Measurements from ENCODE around the gene CHL1.

GRCh38 chr3:355622-356021, 159.1 kb downstream of the CHL1 start:
- TF ChIP-seq CTCF (conservative IDR thresholded peaks at IDR 0.05; ENCODE audit: low read depth in 2 of 2), result no peak
- no peak for TF ChIP-seq REST (IDR thresholded peaks at IDR 0.05; ENCODE audit: unreplicated experiment)
- TF ChIP-seq EZH2 (IDR thresholded peaks at IDR 0.05; ENCODE audit: low read depth, unreplicated experiment), result no peak
- TF ChIP-seq NANOG (IDR thresholded peaks at IDR 0.05; ENCODE audit: borderline replicate concordance), result no peak
- TF ChIP-seq EZH2phosphoT487 (IDR thresholded peaks at IDR 0.05; ENCODE audit: unreplicated experiment), result no peak
- no peak for TF ChIP-seq POLR2AphosphoS5 (IDR thresholded peaks at IDR 0.05; ENCODE audit: low read depth)
